HepG2 (cell line): ENCODE measurements around the gene DNAAF3. TPM values are rescaled to one million over a fixed set of nuclear protein-coding genes. Genes with fewer than 3 reads are reported as not detected.

ENCODE experiments used
- HOXA3 ChIP-seq: sonication (generic); formaldehyde crosslinking; IDR thresholded peaks from 2 replicates; pipeline ENCODE4 v1.5.0; 2020; ENCODE audit warnings: missing genetic modification reagents
- ISX ChIP-seq: sonication (generic); formaldehyde crosslinking; conservative IDR thresholded peaks from 2 replicates; pipeline ENCODE4 v1.5.0; 2020; ENCODE audit warnings: missing genetic modification reagents
- KLF16 ChIP-seq, 2 experiments: sonication (generic) in 1 of 2; formaldehyde crosslinking in 1 of 2; IDR thresholded peaks; 2 replicates each; pipeline versions ENCODE4 v1.6.1 to v1.8.0; 2016 to 2023; ENCODE audit warnings: missing genetic modification reagents in 2 of 2, missing compliant biosample characterization in 1 of 2
- PCBP1 ChIP-seq: fragments of 200-400 bp; formaldehyde crosslinking; IDR thresholded peaks from 2 replicates; pipeline ENCODE4 v1.6.1; 2017; ENCODE audit warnings: mild to moderate bottlenecking, low read depth, low read length, borderline replicate concordance
- SRY ChIP-seq: sonication (generic); formaldehyde crosslinking; IDR thresholded peaks from 2 replicates; pipeline ENCODE4 v1.8.0; 2022; ENCODE audit warnings: mild to moderate bottlenecking, missing genetic modification reagents
- ZKSCAN8 ChIP-seq: IDR thresholded peaks from 2 replicates; pipeline ENCODE4 v1.6.1; 2016; ENCODE audit warnings: borderline replicate concordance, missing genetic modification reagents, missing compliant biosample characterization
- ZNF652 ChIP-seq: IDR thresholded peaks from 2 replicates; pipeline ENCODE4 v1.6.1; 2016; ENCODE audit warnings: low read depth, borderline replicate concordance
- polyA plus RNA-seq, 8 experiments: library from polyadenylated mRNA; depleted of rRNA in 3 of 8; stranded (reverse) in 7 of 8; unstranded in 1 of 8; fragments of >200 nt; fragmentation: Illumina TruSeq in 4 of 8; extraction: Trizol in 4 of 8; gene quantifications; 2 replicates each; pipeline versions ENCODE4 v1.2.1 to v1.2.3, GENCODE V29; 2011 to 2016; ENCODE audit warnings: low read depth in 4 of 8, missing spikeins in 1 of 8, mixed read lengths in 1 of 8; ENCODE audit not compliant: insufficient read depth in 1 of 8
- total RNA-seq, 5 experiments: library from RNA; depleted of rRNA; stranded (reverse); fragments of >200 nt; fragmentation: Illumina TruSeq; extraction: Trizol; gene quantifications; 2 replicates each; pipeline ENCODE4 v1.2.3, GENCODE V29; 2016; ENCODE audit warnings: low read depth in 1 of 5
- TF ChIP-seq, protein P1 (sequence below), 2 experiments: sonication (generic) in 1 of 2; formaldehyde crosslinking in 1 of 2; IDR thresholded peaks; 2 replicates each; pipeline versions ENCODE4 v1.5.1 to v1.6.1; 2011 to 2020; ENCODE audit warnings: borderline replicate concordance in 1 of 2, low read depth in 1 of 2, low read length in 1 of 2, mild to moderate bottlenecking in 1 of 2, missing genetic modification reagents in 1 of 2, moderate library complexity in 1 of 2
- TF ChIP-seq, protein P2 (sequence below): sonication (generic); formaldehyde crosslinking; IDR thresholded peaks from 2 replicates; pipeline ENCODE4 v1.5.0; 2020; ENCODE audit warnings: mild to moderate bottlenecking, missing genetic modification reagents, moderate library complexity
- TF ChIP-seq, protein P3 (sequence below): sonication (generic); formaldehyde crosslinking; IDR thresholded peaks from 2 replicates; pipeline ENCODE4 v1.4.0; 2020; ENCODE audit warnings: mild to moderate bottlenecking, missing genetic modification reagents, borderline replicate concordance
- TF ChIP-seq, protein P4 (sequence below): sonication (generic); formaldehyde crosslinking; IDR thresholded peaks from 2 replicates; pipeline ENCODE4 v1.4.0; 2020; ENCODE audit warnings: missing genetic modification reagents, mild to moderate bottlenecking, borderline replicate concordance
- TF ChIP-seq, protein P5 (sequence below): IDR thresholded peaks from 2 replicates; pipeline ENCODE4 v1.6.1; 2016; ENCODE audit warnings: low read depth

Gene DNAAF3
- total and polyA plus RNA-seq, 2 of the 13 experiments (the other 11 are each of a cell fraction or from before 2014, with no cell fraction given): 0.30 to 0.40 TPM

DNA sequence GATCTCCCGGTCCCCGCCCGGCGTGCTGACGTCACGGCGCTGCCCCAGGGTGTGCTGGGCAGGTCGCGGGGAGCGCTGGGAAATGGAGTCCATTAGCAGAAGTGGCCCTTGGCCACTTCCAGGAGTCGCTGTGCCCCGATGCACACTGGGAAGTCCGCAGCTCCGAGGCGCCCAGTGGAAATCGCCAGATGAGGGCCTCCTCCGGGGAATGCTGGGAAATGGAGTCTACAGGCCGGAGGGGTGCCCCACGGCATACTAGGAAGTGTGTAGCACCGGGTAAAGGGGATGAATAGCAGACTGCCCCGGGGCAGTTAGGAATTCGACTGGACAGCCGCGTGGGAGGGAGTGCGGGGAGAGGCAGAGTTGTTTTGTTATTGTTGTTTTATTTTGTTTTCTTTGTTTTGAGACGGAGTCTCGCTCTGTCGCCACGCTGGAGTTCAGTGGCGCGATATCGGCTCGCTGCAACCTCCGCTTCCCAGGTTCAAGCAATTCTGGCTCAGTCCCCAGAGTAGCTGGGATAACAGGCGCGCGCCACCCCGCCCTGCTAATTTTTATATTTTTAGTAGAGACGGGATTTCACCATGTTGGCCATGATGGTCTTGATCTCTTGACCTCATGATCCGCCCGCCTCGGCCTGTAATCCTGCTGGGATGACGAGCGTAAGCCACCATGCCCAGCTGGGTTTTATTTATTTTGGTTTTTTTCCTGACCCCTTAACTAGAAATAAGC is 48.6 kb downstream of the DNAAF3 start (continued):
- TF ChIP-seq, protein P1, sequence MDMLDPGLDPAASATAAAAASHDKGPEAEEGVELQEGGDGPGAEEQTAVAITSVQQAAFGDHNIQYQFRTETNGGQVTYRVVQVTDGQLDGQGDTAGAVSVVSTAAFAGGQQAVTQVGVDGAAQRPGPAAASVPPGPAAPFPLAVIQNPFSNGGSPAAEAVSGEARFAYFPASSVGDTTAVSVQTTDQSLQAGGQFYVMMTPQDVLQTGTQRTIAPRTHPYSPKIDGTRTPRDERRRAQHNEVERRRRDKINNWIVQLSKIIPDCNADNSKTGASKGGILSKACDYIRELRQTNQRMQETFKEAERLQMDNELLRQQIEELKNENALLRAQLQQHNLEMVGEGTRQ (IDR thresholded peaks at IDR 0.05; ENCODE audit: low read depth, low read length): no peak
- TF ChIP-seq, protein P1 (CRISPR knock-in tag; IDR thresholded peaks at IDR 0.05; ENCODE audit: borderline replicate concordance): no peak
- TF ChIP-seq, protein P2, sequence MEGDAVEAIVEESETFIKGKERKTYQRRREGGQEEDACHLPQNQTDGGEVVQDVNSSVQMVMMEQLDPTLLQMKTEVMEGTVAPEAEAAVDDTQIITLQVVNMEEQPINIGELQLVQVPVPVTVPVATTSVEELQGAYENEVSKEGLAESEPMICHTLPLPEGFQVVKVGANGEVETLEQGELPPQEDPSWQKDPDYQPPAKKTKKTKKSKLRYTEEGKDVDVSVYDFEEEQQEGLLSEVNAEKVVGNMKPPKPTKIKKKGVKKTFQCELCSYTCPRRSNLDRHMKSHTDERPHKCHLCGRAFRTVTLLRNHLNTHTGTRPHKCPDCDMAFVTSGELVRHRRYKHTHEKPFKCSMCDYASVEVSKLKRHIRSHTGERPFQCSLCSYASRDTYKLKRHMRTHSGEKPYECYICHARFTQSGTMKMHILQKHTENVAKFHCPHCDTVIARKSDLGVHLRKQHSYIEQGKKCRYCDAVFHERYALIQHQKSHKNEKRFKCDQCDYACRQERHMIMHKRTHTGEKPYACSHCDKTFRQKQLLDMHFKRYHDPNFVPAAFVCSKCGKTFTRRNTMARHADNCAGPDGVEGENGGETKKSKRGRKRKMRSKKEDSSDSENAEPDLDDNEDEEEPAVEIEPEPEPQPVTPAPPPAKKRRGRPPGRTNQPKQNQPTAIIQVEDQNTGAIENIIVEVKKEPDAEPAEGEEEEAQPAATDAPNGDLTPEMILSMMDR: peak; percentile 12; the same call in 1 of the 2 replicates
- TF ChIP-seq, protein P3, sequence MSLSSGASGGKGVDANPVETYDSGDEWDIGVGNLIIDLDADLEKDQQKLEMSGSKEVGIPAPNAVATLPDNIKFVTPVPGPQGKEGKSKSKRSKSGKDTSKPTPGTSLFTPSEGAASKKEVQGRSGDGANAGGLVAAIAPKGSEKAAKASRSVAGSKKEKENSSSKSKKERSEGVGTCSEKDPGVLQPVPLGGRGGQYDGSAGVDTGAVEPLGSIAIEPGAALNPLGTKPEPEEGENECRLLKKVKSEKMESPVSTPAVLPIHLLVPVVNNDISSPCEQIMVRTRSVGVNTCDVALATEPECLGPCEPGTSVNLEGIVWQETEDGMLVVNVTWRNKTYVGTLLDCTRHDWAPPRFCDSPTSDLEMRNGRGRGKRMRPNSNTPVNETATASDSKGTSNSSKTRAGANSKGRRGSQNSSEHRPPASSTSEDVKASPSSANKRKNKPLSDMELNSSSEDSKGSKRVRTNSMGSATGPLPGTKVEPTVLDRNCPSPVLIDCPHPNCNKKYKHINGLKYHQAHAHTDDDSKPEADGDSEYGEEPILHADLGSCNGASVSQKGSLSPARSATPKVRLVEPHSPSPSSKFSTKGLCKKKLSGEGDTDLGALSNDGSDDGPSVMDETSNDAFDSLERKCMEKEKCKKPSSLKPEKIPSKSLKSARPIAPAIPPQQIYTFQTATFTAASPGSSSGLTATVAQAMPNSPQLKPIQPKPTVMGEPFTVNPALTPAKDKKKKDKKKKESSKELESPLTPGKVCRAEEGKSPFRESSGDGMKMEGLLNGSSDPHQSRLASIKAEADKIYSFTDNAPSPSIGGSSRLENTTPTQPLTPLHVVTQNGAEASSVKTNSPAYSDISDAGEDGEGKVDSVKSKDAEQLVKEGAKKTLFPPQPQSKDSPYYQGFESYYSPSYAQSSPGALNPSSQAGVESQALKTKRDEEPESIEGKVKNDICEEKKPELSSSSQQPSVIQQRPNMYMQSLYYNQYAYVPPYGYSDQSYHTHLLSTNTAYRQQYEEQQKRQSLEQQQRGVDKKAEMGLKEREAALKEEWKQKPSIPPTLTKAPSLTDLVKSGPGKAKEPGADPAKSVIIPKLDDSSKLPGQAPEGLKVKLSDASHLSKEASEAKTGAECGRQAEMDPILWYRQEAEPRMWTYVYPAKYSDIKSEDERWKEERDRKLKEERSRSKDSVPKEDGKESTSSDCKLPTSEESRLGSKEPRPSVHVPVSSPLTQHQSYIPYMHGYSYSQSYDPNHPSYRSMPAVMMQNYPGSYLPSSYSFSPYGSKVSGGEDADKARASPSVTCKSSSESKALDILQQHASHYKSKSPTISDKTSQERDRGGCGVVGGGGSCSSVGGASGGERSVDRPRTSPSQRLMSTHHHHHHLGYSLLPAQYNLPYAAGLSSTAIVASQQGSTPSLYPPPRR (CRISPR knock-in tag): no peak
- TF ChIP-seq KLF16 (CRISPR knock-in tag; IDR thresholded peaks at IDR 0.05): peak in 1 of 2 experiments; percentile 61; a peak in 1 of 4 replicates
- no peak for TF ChIP-seq ISX (CRISPR knock-in tag)
- TF ChIP-seq HOXA3 (CRISPR knock-in tag): peak; percentile 67; the same call in 1 of the 2 replicates
- TF ChIP-seq, protein P4, sequence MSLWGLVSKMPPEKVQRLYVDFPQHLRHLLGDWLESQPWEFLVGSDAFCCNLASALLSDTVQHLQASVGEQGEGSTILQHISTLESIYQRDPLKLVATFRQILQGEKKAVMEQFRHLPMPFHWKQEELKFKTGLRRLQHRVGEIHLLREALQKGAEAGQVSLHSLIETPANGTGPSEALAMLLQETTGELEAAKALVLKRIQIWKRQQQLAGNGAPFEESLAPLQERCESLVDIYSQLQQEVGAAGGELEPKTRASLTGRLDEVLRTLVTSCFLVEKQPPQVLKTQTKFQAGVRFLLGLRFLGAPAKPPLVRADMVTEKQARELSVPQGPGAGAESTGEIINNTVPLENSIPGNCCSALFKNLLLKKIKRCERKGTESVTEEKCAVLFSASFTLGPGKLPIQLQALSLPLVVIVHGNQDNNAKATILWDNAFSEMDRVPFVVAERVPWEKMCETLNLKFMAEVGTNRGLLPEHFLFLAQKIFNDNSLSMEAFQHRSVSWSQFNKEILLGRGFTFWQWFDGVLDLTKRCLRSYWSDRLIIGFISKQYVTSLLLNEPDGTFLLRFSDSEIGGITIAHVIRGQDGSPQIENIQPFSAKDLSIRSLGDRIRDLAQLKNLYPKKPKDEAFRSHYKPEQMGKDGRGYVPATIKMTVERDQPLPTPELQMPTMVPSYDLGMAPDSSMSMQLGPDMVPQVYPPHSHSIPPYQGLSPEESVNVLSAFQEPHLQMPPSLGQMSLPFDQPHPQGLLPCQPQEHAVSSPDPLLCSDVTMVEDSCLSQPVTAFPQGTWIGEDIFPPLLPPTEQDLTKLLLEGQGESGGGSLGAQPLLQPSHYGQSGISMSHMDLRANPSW (CRISPR knock-in tag): no peak
- TF ChIP-seq PCBP1: 0 out of 2 replicates have a peak, but pooled peaks have one; percentile 39
- no peak for TF ChIP-seq ZNF652 (CRISPR knock-in tag)
- peak; percentile 27; the same call in 1 of the 2 replicates for TF ChIP-seq ZKSCAN8 (CRISPR knock-in tag)
- TF ChIP-seq SRY (CRISPR knock-in tag): no peak
- TF ChIP-seq, protein P5, sequence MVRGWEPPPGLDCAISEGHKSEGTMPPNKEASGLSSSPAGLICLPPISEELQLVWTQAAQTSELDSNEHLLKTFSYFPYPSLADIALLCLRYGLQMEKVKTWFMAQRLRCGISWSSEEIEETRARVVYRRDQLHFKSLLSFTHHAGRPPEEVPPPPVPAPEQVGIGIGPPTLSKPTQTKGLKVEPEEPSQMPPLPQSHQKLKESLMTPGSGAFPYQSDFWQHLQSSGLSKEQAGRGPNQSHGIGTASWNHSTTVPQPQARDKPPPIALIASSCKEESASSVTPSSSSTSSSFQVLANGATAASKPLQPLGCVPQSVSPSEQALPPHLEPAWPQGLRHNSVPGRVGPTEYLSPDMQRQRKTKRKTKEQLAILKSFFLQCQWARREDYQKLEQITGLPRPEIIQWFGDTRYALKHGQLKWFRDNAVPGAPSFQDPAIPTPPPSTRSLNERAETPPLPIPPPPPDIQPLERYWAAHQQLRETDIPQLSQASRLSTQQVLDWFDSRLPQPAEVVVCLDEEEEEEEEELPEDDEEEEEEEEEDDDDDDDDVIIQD: no peak
